Measurements from ENCODE around the gene DHX57.

GRCh38 chr2:38911191-38911590 lies 35.5 kb upstream of the DHX57 start:
- no peak for TF ChIP-seq CTCF (IDR thresholded peaks at IDR 0.05)
- TF ChIP-seq ZFX (IDR thresholded peaks at IDR 0.05; ENCODE audit: borderline replicate concordance): no peak
